ENCODE data around the gene PLCG1. TPM values are rescaled to one million over a fixed set of nuclear protein-coding genes. Genes with fewer than 3 reads are reported as not detected.
A peak's percentile ranks its signal among the peaks of the same experiment; 100 is the strongest.

PLCG1 gene
- total RNA-seq, 2 donors from 2014 or later, result 40.0 to 87.7 TPM

DNA sequence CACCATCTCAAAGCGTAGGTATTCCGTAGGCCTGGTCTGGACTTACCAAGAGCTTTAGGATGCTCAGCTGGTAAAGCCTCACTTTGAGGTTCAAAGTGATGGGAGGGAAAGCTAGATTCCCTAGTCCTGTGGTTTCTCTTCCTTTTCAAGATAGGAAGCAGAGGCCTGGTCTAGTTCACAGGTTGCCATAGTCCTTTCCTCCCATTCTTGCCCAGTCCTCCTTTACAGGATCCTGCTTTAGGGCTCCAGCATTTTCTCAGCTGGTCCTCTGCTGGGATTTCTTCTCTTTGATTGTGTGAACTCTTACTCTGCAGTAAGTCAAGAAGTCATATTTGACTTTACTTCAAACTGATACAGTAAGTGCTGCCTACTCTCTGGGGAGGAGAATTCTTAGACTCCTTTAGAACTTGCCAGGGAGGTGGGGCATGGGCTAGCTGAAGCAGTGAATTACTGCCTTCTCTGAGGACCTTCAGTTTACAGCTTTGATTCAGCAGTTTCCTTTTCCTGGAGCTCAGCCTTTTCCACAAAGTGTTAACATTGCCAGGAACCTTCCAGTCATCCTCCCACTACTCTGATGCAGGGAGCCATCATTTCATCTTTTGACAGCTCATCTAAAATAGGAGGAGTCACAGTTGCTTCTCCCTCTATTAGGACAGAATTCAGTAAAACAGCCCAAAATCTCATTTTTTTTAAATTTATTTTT, 42.8 kb upstream of the PLCG1 start:
- no peak overlapping the region for H3K4me3 ChIP-seq
- intact Hi-C loops (cut with DNase I), result loop anchor here (5.0 kb wide), 2 partner anchors 107 to 127 kb away; no protein-coding TSS in a partner anchor
- no peaks in the 10 kb centered on the region for H3K4me1 ChIP-seq
- H3K27me3 ChIP-seq, result no peaks in the 10 kb centered on the region
- WGBS, 2 donors, result 95 to 100% methylated on average over 2 of the region's 2 CpGs
- H3K36me3 ChIP-seq (replicated peaks in 1 of 2; ENCODE audit: insufficient read depth in 1 of 2, low read depth in 2 of 2), result peaks cover 0 to 17% of the 10 kb centered on the region in 2 donors
- H3K27ac ChIP-seq, result no peak overlapping the region
- DNase-seq, result no peak
- H3K9me3 ChIP-seq, result no peaks in the 10 kb centered on the region
- no peak for ATAC-seq
- TF ChIP-seq CTCF (IDR thresholded peaks at IDR 0.05) (no peak), POLR2A (IDR thresholded peaks at IDR 0.05) (no peak)

GRCh38 chr20:41095110-41095969, 42.0 kb upstream of the PLCG1 start:
- Histone ChIP-seq H3K27me3 (no peaks in the 10 kb centered on the region), H3K4me1 (no peaks in the 10 kb centered on the region), H3K4me3 (no peak overlapping the region), H3K27ac (no peak overlapping the region), H3K36me3 (replicated peaks in 1 of 2; ENCODE audit: insufficient read depth in 1 of 2, low read depth in 2 of 2) (peaks cover 0 to 20% of the 10 kb centered on the region in 2 donors), H3K9me3 (no peaks in the 10 kb centered on the region)
- intact Hi-C loops (cut with DNase I), result loop anchor here (5.0 kb wide), 1 partner anchor 128 kb away; no protein-coding TSS in a partner anchor
- 43% methylated on average over 7 of the region's 7 CpGs for WGBS, 2 donors
- peak; percentile 49 to 61 (median 58) for DNase-seq
- ATAC-seq, result peak; percentile 58
- TF ChIP-seq CTCF (IDR thresholded peaks at IDR 0.05) (peak; percentile 71 to 79 (median 77)), POLR2A (IDR thresholded peaks at IDR 0.05) (no peak)

- no peak overlapping the region for H3K27ac ChIP-seq
- intact Hi-C loops (cut with DNase I), result loop anchor here (5.0 kb wide), 1 partner anchor 131 kb away; no protein-coding TSS in a partner anchor
- no peak for ATAC-seq
Measured at GRCh38 chr20:41098703-41099250, 38.6 kb upstream of the PLCG1 start.

GRCh38 chr20:41100001-41100480, 37.3 kb upstream of the PLCG1 start:
- ATAC-seq, result no peak

More at GRCh38 chr20:41098703-41099250, 38.6 kb upstream of the PLCG1 start:
- DNase-seq, result no peak
- WGBS, 2 donors, result 62 to 70% methylated on average over 4 of the region's 4 CpGs
- H3K27me3 ChIP-seq, result no peaks in the 10 kb centered on the region
- peaks cover 0 to 42% of the 10 kb centered on the region in 2 donors for H3K36me3 ChIP-seq (replicated peaks in 1 of 2; ENCODE audit: insufficient read depth in 1 of 2, low read depth in 2 of 2)
- no peaks in the 10 kb centered on the region for H3K4me1 ChIP-seq
- H3K9me3 ChIP-seq, result no peaks in the 10 kb centered on the region
- no peak overlapping the region for H3K4me3 ChIP-seq
- TF ChIP-seq CTCF (IDR thresholded peaks at IDR 0.05) (no peak), POLR2A (IDR thresholded peaks at IDR 0.05) (no peak)

More at GRCh38 chr20:41100001-41100480, 37.3 kb upstream of the PLCG1 start:
- intact Hi-C loops (cut with DNase I), result no loop called here
- Histone ChIP-seq H3K4me1 (no peaks in the 10 kb centered on the region), H3K9me3 (no peaks in the 10 kb centered on the region), H3K27ac (no peak overlapping the region), H3K4me3 (no peak overlapping the region), H3K27me3 (no peaks in the 10 kb centered on the region), H3K36me3 (replicated peaks in 1 of 2; ENCODE audit: insufficient read depth in 1 of 2, low read depth in 2 of 2) (peaks cover 0 to 48% of the 10 kb centered on the region in 2 donors)
- no peak for DNase-seq
- WGBS, 2 donors, result 89 to 95% methylated on average over 9 of the region's 9 CpGs
- TF ChIP-seq POLR2A (IDR thresholded peaks at IDR 0.05), result no peak
- TF ChIP-seq CTCF (IDR thresholded peaks at IDR 0.05), result no peak

Measured in body of pancreas (tissue), 4 donors.